ENCODE measurements around the gene NR2F1.
A peak's percentile ranks its signal among the peaks of the same experiment; 100 is the strongest.

NR2F1 gene

DNA sequence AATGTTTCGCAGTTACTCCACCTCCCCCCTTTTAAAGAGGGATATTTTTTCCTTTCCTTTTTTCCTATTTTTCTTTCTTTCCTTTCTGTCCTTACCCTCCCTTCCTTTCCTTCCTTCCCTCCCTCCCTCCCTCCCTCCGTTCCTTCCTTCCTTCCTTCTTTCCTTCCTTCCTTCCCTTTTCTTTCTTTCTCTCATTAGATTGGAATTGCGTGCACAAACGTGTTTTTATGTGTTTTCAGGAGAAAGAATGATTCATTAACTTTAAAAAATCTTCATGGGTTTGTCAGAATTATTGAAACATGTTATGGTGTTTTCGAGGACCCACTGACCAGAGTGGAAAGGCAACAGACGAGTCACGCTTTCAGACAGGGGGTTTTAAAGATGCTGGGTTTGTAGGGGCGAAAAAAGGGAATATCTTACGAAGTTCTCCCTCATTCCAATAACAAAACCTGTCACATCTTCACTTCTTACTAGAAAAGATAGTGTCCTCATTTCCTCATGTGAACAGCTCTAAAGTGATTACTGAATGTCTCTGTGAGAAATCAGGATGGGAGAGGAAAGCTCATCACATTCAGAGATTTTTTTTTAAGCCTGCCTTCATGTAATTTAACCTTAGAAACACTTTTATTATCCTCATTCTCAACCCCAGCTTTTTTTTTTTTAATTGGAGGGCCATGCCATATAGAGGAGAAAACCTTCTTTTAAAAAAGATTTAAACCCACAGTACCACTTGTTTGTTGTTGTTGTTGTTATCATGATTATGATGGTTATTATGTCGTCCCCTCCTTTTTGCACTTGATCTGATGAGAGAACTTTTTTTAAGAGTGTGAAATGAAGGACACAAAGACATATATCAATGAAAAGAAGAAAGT is 21.9 kb downstream of the NR2F1 start:
- no peak for DNase-seq

DNA sequence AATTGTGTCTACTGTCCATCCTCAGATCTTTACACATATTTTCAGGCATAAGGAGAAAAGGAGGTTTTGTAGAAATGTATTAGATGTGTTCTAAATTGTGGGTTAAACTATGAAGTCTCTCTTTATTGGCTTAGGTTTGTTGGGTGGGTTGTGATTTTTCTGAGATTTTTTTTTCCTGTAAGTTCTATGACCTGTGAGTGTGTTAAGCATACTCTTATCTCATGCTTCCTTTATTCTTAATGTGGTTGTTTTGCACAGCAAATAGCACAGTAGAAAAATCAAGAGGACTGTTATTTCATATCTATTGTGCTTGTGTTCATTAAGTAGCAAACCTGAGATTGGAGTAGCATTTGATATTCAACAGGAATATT is 23.3 kb downstream of the NR2F1 start:
- DNase-seq = no peak

DNA sequence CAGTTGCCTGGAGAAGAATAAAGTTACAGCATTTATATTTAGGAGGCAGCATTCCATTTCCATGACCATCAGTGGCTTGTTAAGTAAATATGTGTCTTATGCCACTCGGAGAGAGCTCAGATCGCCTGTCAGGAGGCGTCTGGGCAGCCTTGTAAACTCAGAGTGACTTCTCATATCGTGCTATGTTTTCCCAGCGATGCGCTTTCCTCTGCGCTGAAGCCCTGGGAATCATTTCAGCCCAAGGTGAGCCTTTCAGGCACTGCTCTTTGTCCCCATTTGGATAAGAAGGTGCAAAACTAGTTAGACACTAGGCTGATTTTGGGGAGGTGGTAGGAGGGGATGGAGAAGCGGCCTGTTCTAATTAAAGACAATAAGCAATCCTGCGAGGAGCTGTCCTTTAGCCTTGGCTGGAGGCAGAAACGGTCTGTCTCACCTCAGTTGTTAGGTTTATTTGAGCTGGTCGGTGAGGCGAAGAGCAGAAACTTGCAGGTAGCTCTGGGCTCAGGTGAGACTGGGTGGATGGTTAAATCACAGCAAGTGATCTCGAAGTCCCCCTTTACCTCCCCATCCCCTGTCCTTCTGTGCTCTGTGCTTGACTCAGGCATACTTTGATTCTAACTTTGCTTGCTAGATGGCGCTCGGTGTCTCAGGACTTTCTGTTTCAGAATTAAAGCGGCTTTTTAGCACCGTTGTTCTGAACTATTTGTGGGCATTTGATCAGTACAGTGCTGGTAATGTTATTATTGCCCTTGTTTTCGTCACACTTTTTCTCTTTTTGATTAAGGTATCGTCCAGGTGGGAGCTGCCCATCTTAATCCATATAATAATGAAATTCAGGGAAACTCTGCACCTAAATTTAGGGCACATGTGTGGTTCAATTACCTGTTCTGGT is 24.6 kb downstream of the NR2F1 start:
- DNase-seq = no peak

DNA sequence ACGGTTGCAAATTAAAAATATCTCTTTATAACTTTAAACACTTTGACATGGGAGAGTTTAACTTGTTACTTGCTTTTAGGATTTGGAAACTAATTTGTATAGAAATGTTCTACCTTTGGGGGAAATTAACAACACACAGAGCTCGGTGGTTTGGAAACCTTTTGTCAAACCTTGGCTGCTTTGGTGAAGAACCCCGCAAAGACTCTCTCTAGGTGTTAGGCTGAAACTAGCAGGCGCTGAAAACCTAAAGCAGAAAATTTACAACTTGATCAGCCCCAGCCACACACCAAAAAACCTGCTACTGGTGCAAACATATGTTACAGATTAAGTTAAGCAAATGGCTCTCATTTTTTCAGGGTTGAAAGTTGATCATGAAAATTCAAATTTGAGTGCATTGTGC is 25.8 kb downstream of the NR2F1 start:
- no peak for DNase-seq

DNA sequence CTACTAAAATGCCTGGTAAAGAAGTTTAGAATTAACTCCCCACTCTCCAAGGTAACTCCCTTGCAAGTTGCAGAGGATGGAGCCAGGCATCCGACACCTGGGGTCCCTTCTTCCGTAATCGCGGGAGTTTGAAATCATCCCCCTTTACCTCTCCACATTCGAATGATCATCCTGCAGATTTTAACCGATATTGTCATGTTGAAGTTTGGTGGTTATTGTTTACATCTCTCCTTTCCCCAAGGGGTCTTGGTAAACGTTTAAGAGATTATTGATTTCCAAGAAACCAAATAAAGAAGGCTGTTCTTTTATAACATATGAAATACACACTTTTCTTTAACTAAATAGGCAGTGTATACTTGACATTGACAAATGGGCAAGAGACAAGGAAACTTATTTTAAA is 26.7 kb downstream of the NR2F1 start:
- no peak for DNase-seq

DNA sequence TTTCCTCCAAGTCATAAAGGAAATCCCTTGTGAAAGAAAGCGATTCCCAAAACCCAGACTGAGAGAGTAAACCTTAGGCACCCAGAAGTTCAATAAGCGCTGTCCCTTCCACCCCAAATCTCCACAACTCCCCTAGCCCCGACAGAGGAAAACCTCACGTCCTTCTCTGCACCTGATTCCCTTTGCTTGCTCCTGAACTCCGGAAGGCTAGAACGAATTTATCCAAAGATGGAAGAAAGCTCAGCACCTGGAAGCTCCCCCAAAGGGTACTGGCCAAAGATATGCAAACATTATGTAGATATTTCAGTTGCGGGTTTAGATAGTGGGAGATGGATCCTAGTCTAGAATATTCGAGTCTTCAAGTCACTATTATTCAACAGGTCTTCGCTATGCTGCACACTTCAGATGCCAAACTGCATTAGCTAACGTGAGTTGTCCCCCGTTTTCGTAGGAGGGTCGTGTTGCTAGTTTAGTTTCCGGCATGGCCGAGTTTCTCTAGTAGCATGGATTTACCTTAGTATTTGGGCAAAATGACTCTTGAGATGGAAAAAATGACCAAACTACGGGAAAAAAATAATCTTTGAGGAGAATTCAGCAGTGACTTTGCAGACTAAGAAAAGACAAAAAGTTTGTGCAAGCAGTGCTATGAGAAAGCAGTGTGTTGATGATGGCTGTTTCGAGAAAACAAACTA is 27.7 kb downstream of the NR2F1 start:
- no peak for DNase-seq

DNA sequence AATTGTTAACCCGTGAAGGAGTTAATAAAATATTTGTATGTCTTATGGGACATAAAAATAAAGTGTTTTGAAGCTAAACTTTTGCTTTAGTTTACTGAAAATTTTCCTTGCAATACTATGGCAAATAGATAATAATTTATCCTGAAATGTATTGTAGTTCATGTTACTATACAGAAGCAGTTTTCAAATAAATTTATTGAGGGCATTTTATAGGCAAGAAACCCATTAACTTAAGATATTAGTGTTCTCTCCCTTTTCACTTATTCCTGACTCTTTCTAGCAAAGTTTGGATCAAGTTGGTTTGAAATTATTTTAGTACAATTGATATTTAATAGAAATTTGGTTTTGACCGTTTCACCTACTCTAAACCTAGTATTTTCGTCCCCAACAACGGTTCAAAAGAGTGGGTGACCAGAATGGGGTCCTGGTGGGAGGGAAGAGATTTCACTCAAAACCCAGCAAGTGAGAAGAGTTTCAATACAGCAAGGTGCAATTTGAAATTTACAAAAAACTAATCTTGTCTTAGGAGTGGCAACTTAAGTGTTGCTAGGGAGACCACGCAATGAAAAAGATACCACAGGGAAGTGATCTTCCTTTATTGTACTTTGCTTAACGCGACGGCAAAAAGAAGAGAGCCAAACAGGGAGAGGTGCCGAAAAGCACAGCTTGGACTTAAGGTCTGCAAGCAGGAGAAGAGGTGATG is 28.4 kb downstream of the NR2F1 start:
- DNase-seq = no peak

DNA sequence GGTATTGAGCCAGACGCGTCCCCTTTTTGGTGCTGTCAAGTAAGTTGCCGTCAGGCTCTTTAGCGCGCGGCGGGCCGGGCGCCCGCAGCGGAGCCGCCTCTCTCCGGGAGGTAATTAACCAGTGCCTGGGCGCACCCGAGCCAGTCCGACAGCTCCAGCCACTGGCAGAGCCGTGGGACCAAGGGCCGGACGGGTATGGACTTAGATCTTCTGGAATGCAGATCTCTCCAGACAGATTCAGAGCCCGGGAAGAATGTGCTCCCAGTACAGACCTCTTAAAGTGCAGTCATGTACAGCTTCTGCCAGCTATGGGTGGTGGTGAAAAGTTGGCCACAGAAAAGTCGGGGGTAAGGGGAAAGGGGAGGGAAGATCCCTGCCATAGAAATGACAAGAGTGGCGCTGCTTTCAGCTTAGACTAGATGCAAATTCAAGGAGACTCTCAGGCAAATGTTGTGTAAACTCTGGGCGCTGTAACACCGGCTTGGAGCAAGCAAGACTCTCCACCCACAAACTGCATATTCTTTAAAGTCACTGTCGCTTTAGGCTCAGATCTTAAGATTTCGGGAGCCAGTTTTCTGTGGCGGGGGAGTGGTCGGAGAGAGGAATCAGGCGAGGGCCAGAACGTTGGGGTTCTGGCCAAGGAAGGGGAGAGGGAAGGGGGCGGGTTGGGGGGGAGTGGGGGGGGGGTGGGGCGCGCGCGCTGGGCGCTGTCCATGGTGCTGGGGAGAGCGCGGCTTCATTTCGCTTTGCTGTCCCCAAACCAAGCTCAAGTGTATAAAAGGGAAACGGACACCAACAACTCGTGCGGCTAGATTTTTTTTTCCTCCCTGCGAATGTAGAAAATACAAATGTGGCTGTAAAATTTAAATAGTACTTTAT is 29.2 kb downstream of the NR2F1 start:
- DNase-seq = no peak

DNA sequence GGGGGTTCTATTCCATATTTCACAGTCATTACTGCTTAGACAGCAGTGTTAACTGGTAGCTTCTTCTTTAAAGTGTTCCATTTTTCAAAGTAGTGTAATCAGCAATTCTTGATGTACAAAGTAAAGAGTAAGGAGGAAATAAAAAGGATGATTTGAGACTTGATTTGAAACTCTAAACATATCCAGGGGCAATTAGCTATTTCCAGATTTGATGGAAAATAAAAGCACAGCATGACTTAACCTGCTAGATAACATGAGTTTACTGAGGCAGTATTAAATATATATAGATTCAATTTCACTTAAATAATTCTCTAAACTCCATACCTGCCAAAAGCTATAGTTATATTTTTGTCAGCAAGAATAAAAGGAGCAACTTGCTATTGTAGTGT is 29.8 kb downstream of the NR2F1 start:
- no peak for DNase-seq

DNA sequence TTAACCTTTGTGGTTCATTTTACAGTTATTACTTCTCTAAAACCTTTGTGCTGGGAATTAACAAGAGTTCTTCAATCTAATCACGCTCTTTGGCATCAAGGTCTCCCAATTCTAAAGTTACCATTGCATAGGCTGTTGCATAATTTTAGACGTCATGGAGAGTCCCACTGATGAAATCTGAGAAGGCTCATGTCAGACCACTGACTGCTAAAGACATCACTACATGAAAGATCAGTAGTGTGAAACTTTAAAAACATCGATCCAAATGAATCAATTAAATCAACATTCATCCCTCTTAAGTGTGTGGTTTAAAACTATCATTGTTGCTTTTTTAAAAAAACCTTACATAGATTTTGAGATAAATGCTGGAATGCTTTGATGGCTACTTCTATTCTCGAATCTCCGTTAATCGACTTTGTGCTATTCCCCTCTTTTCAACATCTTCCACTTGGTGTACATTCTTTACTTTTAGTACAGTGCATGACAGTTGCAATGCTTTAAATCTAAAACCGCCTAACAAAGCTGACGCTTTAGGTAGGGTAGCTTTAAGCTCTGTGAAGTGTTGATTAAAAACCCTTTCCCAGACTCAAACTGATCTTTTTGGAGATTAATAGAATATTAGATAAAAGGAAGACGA is 33.6 kb downstream of the NR2F1 start:
- no peak for DNase-seq

DNA sequence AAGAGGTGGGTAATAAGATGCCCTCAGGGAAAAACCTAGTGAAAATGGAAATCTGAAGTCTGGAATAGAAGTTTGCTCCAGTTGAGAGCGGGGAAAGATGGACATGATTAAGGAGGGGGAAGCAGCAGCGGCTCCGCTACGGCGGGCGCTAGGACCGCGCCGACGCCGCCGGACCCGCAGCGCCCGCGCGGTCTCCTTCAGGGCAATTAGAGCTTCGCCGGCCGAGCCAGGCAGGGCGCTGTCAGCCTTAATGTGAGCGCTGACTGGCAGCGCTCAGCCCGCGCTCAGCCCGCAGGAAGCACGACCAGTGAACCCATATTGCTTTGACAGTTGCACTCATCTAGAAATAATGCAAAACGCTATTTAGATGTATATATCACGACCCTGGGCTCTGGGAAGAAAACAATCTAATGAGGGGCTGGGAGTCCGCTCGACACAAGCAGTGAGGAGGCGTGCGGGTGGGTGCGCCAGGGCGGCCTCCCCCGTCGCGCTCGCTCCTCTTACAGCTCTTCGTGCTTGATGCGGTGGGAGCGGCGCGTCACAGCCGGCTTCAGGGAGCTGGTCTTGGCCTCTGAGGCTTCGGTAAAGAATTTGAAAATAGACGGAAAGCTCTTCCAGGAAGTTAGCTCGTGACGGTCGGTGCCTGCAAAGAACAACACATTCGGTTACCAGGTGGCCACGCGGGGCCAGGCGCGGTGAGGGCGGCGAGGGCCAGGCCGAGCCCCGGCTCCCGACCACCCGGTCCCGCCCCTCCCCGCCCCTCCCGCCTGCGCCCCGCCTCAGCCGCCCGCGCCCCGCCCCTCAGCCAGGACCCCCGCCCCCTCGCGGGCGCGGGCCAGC is 37.7 kb downstream of the NR2F1 start:
- DNase-seq = peak in 1 of 2 experiments; percentile 18

DNA sequence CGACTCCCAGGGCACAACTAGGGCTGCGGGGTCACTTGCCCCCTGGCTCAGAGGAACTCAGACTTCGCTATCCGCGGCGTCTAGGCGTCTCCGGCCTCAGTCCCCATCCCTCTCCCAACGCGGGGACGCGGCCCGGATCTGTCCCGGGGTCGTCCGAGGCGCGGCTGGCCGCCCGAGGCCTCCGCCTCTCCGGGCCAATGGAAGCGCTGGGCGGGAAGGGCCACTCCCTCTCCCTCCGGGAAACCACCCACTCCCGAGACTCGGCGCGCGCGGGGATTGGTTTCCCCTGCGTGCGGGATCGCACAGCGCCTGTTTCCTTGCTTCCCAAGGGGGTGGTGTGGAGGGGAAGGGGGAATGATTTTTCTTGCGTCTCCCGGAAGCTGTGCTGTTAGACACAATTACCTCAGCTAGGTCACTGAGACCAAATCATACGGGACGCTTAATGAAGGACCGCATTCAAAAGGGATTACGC is 38.3 kb downstream of the NR2F1 start:
- DNase-seq = no peak

DNA sequence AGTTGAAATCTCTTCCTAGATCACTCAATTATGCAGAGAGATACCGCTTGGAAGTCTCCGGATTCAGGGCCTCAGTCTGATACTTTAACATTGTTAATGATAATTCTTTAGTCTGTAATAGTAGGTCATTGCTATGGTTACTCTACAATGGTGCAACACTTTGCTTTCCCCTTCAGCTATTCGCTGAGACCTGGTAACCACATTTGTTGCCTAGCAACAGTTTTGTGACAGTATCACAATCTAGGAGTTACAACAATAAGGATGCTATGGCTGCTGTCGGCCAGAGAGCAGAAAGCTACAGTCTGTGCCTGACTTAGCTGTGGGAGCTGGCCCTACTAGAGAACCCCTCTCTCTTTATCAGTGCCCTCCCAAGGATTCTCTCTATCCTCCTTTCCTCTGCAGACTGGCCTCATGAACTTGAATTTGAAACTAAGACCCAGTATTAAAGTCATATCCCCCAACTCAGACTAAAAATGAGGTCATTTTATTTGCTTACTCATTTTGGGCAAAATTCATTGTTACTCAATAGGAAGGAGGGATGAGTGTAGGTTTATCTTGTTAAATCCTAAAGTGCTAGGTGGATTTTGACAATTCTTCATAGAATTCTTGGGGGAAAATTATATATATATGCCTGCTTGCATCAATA is 39.3 kb downstream of the NR2F1 start:
- DNase-seq = no peak

DNA sequence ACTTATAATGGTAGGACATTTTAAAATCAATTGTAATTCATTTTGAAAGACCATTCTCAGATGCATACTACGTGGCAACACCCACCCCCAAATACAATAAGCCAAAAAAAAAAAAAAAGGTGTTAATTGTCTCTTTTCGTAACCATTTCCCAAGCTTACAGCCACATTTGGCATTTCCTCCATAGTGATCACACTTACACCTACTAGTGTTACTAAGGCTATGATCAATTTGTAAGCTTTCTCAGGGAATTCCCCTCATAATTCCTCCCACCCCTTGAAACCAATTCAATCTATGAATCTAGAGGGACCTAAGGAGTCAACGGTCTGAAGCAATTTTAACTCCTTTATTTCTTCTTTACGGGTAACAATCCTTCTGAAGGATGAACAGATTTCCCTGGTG is 40.1 kb downstream of the NR2F1 start:
- DNase-seq = no peak

DNA sequence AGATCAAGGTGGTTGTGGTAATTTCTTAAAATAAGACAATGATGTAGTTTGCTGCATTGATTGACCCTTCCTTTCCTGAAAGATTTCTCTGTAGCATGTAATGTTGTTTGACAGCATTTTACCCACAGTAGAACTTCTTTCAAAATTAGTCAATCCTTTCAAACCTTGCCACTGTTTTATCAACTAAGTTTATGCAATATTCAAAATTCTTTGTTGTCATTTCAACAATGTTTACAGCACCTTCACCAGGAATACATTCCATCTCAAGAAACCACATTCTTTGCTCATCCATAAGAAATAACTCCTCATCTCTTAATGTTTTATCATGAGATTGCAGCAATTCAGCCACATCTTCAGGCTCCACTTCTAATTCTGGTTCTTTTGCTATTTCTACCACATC is 43.8 kb downstream of the NR2F1 start:
- DNase-seq = no peak

DNA sequence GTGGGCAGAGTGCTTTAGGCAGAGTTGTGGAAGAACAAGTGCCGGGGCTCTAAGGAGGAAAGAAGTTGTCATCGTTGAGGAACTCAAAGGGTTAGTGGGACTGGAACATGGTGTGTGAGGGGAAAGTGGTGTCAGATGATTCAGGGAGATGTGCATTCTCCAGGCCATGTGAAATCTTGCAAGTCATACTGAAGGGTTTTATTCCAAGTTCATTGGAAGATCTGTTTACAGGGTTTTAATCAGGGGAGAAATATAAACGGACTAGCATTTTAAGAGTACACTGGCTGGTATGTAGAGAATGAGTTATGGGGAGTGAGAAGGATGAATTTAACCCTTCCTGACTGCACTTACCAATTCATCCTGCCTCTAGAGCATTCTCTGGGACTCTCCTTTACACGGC is 49.3 kb downstream of the NR2F1 start:
- no peak for DNase-seq

DNA sequence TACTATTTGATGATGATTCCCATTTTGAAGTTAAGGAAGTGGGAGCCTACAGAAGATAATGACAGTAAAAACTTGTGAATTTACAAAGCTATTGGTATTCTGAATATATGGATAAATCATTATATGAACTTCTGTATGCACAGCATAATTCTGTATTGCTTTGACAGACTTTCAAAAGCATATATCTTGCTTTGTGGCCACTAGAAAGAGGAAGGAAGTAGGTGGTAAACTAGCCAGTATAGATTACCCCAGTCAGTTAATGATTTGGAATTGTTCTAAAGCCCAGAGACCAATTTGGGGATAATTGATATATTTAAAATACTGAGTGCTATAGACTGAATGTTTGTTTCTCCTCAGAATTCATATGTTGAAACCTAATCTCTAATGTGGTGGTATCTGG is 53.0 kb downstream of the NR2F1 start:
- DNase-seq = no peak

DNA sequence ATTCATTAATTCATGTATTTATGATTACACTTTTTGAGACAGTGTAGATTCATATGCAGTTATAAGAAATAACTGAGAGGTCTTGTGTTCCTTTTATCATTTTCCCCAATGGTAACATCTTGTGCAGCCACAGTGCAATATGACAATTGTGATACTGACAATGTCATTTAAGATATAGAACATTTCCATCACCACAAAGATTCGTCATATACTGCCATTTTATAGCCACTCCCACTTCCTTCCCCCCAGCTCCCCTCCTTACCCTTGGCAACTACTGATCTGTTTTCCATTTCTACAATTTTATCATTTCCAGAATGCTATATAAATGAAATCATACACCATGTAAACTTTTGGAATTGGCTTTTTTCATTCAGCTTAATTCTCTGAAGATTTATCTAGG is 53.8 kb downstream of the NR2F1 start:
- no peak for DNase-seq

DNA sequence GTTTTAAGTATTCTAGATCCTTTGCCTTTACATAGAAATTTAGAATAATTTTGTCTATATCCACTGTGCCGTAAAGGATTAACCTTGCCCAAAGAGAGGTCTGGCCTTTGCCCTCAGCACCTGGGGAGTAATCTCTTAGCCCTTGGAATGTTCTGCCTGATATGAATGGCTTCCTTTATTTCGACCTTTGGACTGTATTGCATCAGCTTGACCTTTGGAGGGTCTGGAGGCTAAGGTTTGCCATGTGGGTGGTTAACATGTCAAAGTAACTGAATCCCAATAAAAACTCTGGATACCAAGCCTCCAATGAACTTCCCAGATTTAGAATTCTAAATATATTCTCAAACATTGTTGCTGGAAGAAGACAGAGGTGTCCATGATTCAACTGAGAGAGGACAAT is 54.7 kb downstream of the NR2F1 start:
- DNase-seq = no peak

DNA sequence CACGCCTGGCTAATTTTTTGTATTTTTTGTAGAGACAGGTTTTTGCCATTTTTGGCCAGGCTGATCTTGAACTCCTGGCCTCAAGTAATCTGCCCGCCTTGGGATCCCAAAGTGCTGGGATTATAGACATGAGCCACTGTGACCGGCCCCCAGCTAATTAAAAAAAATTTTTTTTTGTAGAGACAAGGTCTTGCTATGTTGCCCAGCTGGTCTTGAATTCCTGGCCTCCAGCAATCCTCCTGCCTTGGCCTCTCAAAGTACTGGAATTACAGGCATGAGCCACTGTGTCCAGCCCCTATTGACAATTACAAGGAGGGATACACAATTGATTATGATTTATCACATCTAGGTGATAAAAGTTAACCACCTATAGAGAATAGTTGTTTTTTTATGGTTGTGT is 59.5 kb downstream of the NR2F1 start:
- no peak for DNase-seq
